HG02642 (cell line): Measurements from ENCODE around the gene UGT2B15.
"Not testable (repeated sequence)": the region's sequence is repeated elsewhere in the genome, so short reads cannot be mapped to it uniquely, and the experiment has no call there.

Experiments used
- ATAC-seq: cut with Tn5 transposase; IDR thresholded peaks from one replicate; pipeline ENCODE4 v1.9.1; 2021; ENCODE audit warnings: mild to moderate bottlenecking; ENCODE audit not compliant: unreplicated experiment, poor library complexity

The UGT2B15 gene

GRCh38 chr4:68670479-68670939 lies at the start of gene UGT2B15:
Gene UGT2B15 (minus strand): TSS chr4:68670652. CDS start chr4:68670618, 34 bp downstream.
- ATAC-seq, result not testable (repeated sequence)

GRCh38 chr4:68719075-68719473 lies 48.6 kb upstream of the UGT2B15 start:
- ATAC-seq, result no peak

GRCh38 chr4:68718447-68719074 lies 48.1 kb upstream of the UGT2B15 start:
- no peak for ATAC-seq

GRCh38 chr4:68717999-68718398 lies 47.5 kb upstream of the UGT2B15 start:
- ATAC-seq, result no peak

DNA sequence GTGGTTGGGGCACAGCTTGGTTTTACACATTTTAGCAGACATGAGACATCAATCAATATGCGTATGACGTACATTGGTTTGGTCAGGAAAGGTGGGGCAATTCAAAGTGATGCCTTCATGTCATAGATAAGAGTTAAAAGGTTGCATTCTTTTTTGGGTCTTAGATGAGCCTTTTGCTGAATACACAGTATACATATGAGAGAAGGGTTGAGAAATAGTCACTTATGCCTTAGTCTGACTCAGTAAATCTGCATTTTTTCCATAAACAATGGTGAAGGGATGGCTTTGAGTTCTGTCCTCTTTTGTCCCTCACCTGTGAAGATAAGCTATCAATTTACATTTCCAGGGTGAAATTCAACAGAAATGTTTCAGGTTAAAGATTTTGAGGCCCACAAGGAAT lies 43.9 kb upstream of the UGT2B15 start:
- no peak for ATAC-seq

- no peak for ATAC-seq
These were observed 41.8 kb upstream of the UGT2B15 start for GRCh38 chr4:68712207-68712606.

- ATAC-seq, result no peak
These were observed 38.1 kb upstream of the UGT2B15 start for GRCh38 chr4:68708566-68708965.

- ATAC-seq, result not testable (repeated sequence)
These were observed 32.7 kb upstream of the UGT2B15 start for GRCh38 chr4:68703168-68703567.

DNA sequence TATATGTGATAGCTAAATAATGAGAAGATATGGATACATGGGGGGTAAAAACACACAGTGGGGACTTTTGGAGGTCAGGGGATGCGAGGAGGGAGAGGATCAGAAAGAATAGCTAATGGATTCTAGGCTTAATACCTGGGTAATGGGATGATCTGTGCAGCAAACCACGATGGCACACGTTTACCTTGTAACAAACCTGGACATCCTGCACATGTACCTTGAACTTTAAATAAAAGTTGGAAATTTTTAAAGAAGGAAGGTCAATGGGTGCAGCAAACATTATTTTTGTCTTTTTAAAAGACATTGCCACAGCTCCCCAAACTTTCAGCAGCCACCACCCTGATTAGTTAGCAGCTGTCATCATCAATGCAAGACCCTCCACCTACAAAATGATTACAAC lies 29.7 kb upstream of the UGT2B15 start:
- no peak for ATAC-seq

GRCh38 chr4:68693325-68694075 lies 23.0 kb upstream of the UGT2B15 start:
- ATAC-seq, result no peak

- no peak for ATAC-seq
These were observed 20.7 kb upstream of the UGT2B15 start for GRCh38 chr4:68691186-68691585.

DNA sequence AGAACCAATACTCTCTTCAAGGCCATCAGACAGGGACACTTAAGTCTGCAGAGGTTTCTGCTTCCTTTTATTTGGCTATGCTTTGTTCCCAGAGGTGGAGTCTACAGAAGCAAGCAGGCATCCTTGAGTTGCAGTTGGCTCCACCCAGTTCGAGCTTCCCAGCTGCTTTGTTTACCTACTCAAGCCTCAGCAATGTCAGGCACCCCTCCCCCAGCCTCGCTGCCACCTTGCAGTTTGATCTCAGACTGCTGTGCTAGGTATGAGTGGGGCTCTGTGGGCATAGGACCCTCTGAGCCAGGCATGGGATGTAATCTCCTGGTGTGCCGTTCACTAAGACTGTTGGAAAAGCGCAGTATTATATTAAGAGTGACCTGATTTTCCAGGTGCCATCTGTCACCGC lies 12.6 kb upstream of the UGT2B15 start:
- ATAC-seq, result no peak

GRCh38 chr4:68681298-68681697 lies 10.8 kb upstream of the UGT2B15 start:
- not testable (repeated sequence) for ATAC-seq

DNA sequence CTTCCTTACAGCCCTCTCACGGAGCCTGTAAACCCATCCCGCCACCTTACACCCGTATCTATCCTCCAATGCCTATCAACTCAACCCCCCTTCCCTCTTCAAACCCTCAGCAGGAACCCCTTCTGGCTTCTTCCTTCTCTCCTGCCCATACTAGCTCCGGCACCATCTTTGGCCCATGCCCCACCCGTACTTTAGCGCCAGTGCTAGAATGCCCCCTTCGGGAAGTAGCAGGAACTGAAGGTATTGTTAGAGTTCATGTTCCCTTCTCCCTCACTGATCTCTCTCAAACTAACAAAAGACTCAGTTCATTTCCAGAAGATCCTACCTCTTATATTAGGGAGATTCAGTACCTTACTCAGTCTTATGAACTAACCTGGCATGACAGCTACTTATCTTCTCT lies 2.7 kb upstream of the UGT2B15 start:
- no peak for ATAC-seq

DNA sequence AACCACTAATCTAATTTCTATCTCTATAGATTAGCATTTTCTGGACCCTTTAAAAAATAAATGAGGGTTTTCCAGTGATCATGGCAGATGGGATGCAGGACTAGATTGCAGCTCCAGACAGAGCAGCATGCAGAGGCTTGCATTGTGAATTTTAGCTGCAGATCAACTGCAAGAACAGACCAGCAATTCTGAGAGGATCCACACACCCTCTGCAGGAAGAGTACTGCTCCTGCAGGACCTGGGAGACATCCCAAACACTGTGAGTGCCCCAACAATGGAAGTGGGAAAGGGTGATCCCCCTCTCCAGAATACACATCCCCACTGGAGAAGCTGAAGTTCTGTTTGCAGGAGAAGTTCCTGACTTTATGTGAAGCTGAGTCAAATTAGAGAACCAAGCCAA lies 765 bp upstream of the UGT2B15 start:
- not testable (repeated sequence) for ATAC-seq

DNA sequence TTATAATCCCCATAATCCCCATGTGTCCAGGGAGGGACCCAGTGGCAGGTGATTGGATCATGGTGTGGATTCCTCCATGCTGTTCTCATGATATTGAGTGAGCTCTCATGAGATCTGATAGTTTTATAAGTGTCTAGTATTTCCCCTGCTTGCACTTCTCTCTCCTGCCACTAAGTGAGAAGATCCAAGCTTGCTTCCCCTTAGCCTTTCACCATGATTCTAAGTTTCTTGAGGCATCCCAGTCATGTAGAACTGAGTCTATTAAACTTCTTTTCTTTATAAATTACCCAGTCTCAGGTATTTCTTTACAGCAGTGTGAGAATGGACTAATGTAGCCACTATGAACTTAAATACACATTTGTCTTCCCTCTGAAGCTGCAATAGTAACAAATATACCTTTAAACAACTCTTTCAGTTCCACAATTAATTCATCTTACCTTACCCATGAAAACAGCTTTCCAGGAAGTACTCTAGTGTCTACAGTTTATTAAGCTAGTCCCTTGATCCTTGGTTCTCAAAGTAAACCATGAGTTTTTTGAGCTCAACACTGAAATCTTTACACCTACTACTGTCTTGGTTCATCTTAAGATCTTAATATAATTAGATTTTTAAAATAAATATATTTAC lies 1.8 kb downstream of the UGT2B15 start:
- ATAC-seq, result not testable (repeated sequence)

GRCh38 chr4:68667551-68667950 lies 2.9 kb downstream of the UGT2B15 start:
- not testable (repeated sequence) for ATAC-seq

DNA sequence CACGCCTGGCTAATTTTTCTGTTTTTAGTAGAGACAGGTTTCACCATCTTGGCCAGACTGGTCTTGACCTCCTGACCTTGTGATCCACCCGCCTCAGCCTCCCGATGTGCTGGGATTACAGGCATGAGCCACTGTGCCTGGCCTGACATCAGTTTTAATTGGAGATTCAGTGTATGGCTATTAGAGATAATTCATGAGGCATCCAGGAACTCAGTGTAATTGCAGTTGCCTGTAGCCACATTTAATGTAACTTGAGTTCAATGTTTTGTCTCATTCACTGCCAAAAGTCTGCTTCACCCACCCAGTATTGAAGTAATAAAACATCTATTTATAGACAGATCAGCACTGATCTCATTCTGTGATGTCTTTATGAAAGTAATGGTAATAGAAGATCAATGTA lies 5.7 kb downstream of the UGT2B15 start:
- not testable (repeated sequence) for ATAC-seq

GRCh38 chr4:68662836-68663574 lies 7.4 kb downstream of the UGT2B15 start:
- ATAC-seq, result not testable (repeated sequence)

DNA sequence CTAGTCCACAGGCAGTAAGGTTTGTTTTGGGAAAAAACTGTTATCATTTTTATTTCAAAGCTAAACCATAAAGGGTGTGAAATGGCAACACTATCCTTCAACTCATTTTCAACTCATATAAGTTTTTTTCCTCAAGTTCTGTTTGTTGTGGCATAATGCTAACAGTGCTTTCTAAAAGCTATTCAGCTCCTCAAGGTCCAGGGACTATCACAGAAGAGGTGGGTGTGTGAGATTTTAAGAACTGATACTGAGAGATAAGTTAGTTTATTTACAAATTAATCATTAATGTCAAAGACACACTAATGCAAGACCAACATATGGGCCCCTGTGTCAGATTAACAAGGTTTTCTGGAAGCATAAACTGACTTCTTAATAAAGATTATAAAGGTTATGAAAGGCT lies 11.8 kb downstream of the UGT2B15 start:
- no peak for ATAC-seq
